Head of caudate nucleus (tissue), 42 donors: ENCODE results near the gene ACBD3.

Experiments
- DNase-seq, 42 donors: peaks; one replicate each; pipeline versions ENCODE4 v3.0.0 to v3.0.0-alpha.2; 2020 to 2021; ENCODE audit warnings: mixed read lengths in 7 of 42
- intact Hi-C: fragments of 100-400 bp; cut with DNase I; formaldehyde crosslinking; loops from one replicate; pipeline ENCODE4 v1.15.0; 2022

The ACBD3 gene

DNA sequence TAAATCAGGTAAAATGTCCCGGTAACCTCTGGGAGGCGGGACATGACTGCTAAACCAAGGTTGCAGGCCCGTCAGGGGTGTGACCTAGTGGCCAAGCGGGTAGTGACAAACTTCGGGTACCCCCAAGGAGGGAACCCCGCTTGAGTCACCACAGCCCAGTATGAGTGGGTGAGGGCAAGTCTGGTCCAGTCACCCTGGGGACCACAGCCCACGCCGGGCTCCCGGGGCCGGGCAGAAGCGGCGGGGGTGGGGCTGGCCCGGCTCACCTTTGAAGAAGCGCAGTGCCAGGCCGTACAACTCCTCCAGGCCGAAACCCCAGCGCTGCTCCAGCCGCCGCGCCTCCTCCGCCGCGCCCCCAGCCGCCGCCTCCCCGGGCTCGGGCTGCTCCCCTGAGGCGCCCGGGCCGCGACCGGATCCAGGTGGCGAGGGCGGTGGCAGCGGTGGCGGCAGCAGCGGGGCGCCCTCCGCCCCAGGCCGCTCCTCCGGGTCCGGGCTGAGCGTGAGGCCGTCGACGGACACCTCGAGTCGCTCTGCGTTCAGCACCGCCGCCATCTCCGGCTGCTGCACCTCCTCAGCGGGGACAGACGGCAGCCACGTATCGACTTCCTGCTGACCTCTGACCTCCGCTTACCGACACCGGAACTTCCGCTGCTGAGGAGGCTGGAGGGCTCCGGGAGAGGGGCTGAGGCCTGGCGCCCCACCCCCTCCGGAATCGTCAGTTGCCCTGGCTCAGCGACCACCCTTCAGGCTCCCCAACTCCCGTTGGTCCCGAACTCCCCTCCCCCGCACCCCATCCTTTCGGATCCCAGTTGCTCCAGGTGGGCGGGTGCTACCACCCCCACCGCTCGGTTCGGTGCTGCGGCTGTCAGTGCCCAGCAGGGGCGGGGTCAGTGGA lies at the start of gene ACBD3:
Gene ACBD3, minus strand, starts transcription at position 618 of the 895 bp plus-strand sequence. Its CDS starts 66 bp downstream, at position 552.
- intact Hi-C loops = loop anchor here (5.0 to 10.0 kb wide), 2 partner anchors 62 to 124 kb away; partner anchors contain the start of gene H3-3A
- peak; percentile 81 to 97 (median 91) for DNase-seq

- DNase-seq = no peak
- intact Hi-C loops = no loop called here
Measured at GRCh38 chr1:226233806-226234205, 47.3 kb upstream of the ACBD3 start.

DNA sequence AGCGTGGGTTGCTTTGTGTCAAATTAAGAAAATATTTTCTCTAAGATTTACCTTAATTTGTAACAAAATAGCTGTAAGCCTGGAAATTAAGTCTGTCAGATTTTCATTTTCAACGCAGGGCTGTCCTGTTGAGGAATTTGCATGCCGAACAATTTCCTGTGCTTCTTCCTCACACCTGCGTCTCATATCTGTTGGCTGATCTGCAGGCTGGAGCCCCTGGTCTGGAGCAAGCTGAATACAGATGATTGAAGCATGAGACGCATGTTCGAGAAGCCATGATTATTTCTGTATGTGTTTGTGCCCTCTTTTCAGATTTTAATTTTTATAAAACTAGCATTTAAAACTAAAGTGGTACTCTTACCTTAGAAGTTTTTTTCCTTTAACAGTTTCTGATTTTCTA lies 46.8 kb upstream of the ACBD3 start:
- DNase-seq = no peak
- intact Hi-C loops = no loop called here

- intact Hi-C loops = no loop called here
- DNase-seq = no peak
Measured at GRCh38 chr1:226226601-226227000, 40.1 kb upstream of the ACBD3 start.

DNA sequence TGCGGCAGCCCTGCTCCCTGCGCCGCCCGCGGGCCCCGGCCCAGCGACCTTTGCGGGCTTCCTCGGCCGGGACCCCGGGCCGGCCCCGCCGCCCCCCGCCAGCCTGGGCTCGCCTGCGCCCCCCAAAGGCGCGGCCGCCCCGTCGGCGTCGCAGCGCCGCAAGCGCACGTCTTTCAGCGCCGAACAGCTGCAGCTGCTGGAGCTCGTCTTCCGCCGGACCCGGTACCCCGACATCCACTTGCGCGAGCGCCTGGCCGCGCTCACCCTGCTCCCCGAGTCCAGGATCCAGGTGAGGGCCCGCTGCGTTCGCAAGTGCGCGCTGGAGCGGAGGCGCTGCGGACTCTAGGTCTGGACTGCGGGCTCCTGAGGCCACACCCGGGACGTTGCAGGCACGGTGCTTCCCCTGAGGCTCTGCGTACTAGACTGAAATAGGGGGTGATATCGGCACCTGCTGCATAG lies 37.3 kb upstream of the ACBD3 start:
- intact Hi-C loops = no loop called here
- no peak for DNase-seq

- no peak for DNase-seq
- intact Hi-C loops = no loop called here
Measured at GRCh38 chr1:226223157-226223785, 36.7 kb upstream of the ACBD3 start, which contains the start of gene MIXL1. Gene MIXL1 (plus strand): TSS chr1:226223664. CDS start chr1:226223682, 18 bp downstream.

- intact Hi-C loops = no loop called here
- no peak for DNase-seq
Measured at GRCh38 chr1:226222686-226223085, 36.1 kb upstream of the ACBD3 start.

GRCh38 chr1:226220473-226221189 lies 34.1 kb upstream of the ACBD3 start:
- DNase-seq = no peak
- intact Hi-C loops = no loop called here

DNA sequence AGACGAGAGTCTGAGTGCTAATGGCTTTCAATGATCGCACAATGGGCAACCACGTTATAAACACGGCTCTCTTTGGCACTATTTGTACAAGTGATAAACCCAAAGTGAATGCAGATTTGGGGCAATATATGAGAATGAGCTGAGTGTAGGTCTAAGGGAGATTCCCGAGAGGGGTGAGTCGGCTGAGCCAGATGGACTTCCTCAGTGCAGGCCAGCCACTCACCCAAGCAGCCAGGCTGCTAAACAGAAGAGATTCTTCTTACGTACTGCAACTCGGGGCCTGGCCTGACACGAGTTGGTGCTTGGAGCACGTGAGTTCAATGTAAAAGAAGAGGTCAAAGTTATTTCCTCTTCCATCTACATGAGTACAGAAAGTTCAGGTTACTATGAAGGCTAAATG lies 30.7 kb upstream of the ACBD3 start:
- intact Hi-C loops = no loop called here
- no peak for DNase-seq

GRCh38 chr1:226216056-226216455 lies 29.5 kb upstream of the ACBD3 start:
- intact Hi-C loops = no loop called here
- no peak for DNase-seq

DNA sequence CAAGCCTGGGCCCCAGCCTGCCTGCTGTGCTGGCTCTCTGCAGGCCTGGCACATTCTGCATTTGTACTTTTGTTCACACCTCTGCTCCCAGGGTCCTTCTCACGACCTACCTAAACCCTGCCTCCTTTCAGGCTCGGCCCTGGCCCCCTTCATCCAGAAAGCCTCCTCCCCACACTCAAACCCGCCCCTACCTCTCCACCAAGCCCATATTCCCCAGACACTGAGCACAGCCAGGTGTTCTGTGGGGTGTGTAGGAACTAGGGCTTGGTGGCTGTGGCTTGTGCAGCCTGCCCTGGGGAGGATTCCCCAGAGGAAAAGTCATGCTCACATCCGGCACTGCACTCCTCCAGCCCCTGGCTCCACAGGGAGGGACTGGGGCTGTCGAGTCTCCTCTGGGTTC lies 28.7 kb upstream of the ACBD3 start:
- intact Hi-C loops = no loop called here
- DNase-seq = no peak

DNA sequence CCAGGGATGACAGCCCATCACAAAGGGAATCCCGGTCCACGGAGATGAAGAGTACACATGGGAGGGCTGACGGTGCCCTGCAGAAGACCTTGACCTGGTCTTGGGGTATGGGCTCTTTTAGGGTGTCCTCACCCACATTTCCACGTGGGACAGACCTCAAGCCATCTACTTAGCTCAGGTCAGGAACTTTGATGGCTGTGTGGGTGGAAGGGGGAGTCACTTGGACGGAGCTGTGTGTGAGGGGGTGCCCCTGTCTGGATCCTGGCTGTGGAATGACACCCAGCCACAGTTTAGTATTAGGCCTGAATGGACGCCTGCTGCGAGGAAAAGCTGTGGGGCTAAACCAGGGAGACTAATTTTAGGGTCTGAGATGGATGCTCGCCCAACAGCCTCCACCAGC lies 26.0 kb upstream of the ACBD3 start:
- no peak for DNase-seq
- intact Hi-C loops = no loop called here

DNA sequence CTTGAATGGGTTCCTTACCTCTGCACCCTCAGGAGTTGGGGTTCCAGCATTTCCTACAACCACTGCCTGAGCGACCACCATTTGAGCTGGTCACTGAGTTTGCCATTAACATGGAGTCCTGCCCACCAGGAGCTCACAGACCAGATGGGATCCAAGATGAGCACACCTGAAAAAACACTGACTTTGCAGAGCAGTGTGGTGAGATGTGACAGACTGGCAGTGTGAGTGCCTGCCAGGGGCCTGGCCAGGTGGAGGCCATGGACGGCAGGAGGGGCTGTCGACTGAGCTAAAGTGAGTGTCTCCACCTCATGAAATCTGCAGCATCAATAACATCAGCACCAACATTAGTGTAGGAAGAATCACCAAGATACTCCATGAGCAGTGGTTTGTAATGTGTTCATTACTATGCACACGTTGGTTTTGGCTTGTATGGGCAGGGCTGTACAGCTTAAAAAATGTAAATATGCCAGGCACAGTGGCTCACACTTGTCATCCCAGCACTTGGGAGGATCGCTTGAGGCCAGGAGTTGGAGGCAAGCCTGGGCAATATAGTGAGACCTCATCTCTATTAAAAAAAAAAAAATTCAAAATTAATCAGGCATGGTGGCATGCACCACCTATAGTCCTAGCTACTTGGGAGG lies 24.8 kb upstream of the ACBD3 start:
- intact Hi-C loops = no loop called here
- no peak for DNase-seq

DNA sequence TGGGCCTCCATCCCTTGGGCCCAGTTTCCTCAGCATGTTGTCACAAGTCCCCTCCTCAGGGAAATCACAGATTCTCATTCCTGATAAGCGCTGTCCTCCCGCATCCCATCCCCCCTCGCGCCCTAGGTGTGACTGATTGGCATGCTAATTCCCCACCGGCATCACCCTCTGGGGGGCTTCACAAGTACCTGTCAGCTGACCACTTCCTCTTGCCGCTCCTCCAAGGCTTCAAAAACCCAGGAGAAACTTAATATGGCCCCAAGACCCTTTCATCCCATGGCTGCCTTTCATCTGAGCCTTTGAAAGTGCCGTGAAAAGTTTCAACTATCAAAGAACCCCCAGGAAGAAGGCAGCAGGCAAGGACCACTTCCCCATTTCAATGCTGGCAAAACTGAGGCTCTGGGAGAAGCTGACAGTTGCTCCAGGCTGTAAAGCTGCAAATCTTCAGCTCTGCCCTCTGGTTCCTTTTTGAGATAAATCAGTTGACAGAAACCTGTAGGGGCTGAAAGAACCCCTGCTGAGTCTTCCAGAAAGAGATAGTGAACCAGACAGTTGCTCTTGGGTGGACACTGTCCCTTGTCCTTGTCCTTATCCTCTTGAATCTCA lies 24.1 kb upstream of the ACBD3 start:
- no peak for DNase-seq
- intact Hi-C loops = no loop called here

DNA sequence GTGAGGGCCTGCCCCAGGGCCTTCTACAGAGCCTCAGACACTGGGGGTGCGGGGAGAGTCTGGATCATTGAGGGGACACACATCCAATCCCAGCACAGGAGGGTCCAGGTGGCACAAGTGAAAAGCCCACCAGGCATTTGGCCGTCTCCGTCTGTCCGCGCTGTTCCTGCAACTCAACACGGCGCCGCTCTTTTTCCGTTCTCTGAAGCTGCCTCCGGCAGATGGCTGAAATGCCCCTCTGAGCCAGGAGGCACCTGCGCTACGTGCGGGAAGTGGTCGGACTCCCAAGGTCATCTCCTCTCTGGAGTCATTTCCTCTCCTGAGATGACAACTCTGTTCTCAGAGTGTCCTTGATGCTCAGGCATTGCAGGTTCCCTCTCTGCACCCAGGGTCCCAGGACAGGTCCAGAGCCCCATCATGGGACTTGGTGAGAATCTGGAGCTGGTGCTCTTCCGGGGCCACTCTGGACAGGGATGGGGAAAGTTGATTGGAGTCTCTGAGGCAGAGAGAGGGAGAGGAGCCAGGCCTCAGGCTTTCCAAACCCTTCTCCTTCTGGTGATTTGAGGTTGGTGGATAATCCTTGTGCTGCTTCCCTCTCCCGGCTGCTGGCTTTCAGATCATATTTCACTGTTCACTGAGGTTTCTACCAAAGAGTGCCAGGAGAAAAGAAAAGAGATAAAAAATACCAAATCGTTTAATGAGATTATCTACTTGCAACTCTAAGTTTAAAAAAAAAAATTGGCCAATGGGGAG lies 22.9 kb upstream of the ACBD3 start:
- DNase-seq = no peak
- intact Hi-C loops = no loop called here

- no peak for DNase-seq
- intact Hi-C loops = no loop called here
Measured at GRCh38 chr1:226207048-226207447, 20.5 kb upstream of the ACBD3 start.

- DNase-seq = no peak
- intact Hi-C loops = no loop called here
Measured at GRCh38 chr1:226204198-226204597, 17.7 kb upstream of the ACBD3 start.

GRCh38 chr1:226203655-226204054 lies 17.1 kb upstream of the ACBD3 start:
- intact Hi-C loops = no loop called here

More at GRCh38 chr1:226203655-226204054, 17.1 kb upstream of the ACBD3 start:
- no peak for DNase-seq
